Measurements from ENCODE around the gene ATOH8.
"Not testable (repeated sequence)": the region's sequence is repeated elsewhere in the genome, so short reads cannot be mapped to it uniquely, and the experiment has no call there.

ATOH8 gene

GRCh38 chr2:85753525-85754312, at the start of gene ATOH8:
TSS of gene ATOH8 (plus strand) at chr2:85753991. CDS start at chr2:85754190, 199 bp downstream.
- no peak for DNase-seq (ENCODE audit: low read depth)

- no peak for DNase-seq (ENCODE audit: low read depth)
Observed at GRCh38 chr2:85704038-85704437, 49.8 kb upstream of the ATOH8 start.

- DNase-seq (ENCODE audit: low read depth), result no peak
Observed at GRCh38 chr2:85704800-85705679, 48.8 kb upstream of the ATOH8 start.

GRCh38 chr2:85705680-85706039, 48.1 kb upstream of the ATOH8 start:
- DNase-seq (ENCODE audit: low read depth), result no peak

GRCh38 chr2:85706063-85706462, 47.7 kb upstream of the ATOH8 start:
- no peak for DNase-seq (ENCODE audit: low read depth)

- no peak for DNase-seq (ENCODE audit: low read depth)
Observed at GRCh38 chr2:85706599-85707296, 47.0 kb upstream of the ATOH8 start.

- peak; percentile 20 for DNase-seq (ENCODE audit: low read depth)
Observed at GRCh38 chr2:85707304-85707703, 46.5 kb upstream of the ATOH8 start.

GRCh38 chr2:85708641-85709040, 45.1 kb upstream of the ATOH8 start:
- DNase-seq (ENCODE audit: low read depth), result no peak

GRCh38 chr2:85709401-85709811, 44.4 kb upstream of the ATOH8 start:
- no peak for DNase-seq (ENCODE audit: low read depth)

- DNase-seq (ENCODE audit: low read depth), result no peak
Observed at GRCh38 chr2:85710687-85711577, 42.9 kb upstream of the ATOH8 start.

GRCh38 chr2:85711578-85712060, 42.2 kb upstream of the ATOH8 start:
- no peak for DNase-seq (ENCODE audit: low read depth)

- DNase-seq (ENCODE audit: low read depth), result no peak
Observed at GRCh38 chr2:85712336-85712735, 41.5 kb upstream of the ATOH8 start.

- no peak for DNase-seq (ENCODE audit: low read depth)
Observed at GRCh38 chr2:85712849-85713612, 40.8 kb upstream of the ATOH8 start.

- DNase-seq (ENCODE audit: low read depth), result no peak
Observed at GRCh38 chr2:85713836-85714235, 40.0 kb upstream of the ATOH8 start.

- not testable (repeated sequence) for DNase-seq (ENCODE audit: low read depth)
Observed at GRCh38 chr2:85714421-85714820, 39.4 kb upstream of the ATOH8 start.

- DNase-seq (ENCODE audit: low read depth), result no peak
Observed at GRCh38 chr2:85714841-85715240, 39.0 kb upstream of the ATOH8 start.

- DNase-seq (ENCODE audit: low read depth), result no peak
Observed at GRCh38 chr2:85716346-85716914, 37.4 kb upstream of the ATOH8 start.

GRCh38 chr2:85717308-85718008, 36.3 kb upstream of the ATOH8 start:
- no peak for DNase-seq (ENCODE audit: low read depth)

- DNase-seq (ENCODE audit: low read depth), result no peak
Observed at GRCh38 chr2:85718009-85718391, 35.8 kb upstream of the ATOH8 start.

All from activated T-helper 1 cell treated with Interleukin-2 at 50 U/mL for 16 hours (primary cell).